NOMO-1 (cell line): ENCODE results near the gene DNASE1L2.

Experiments used
- DNase-seq, 2 experiments: peaks; one replicate each; lab custom pipeline; 2025; ENCODE audit not compliant: unreplicated experiment in 2 of 2; lab: John Stamatoyannopoulos, UW

DNASE1L2 gene, protein sequence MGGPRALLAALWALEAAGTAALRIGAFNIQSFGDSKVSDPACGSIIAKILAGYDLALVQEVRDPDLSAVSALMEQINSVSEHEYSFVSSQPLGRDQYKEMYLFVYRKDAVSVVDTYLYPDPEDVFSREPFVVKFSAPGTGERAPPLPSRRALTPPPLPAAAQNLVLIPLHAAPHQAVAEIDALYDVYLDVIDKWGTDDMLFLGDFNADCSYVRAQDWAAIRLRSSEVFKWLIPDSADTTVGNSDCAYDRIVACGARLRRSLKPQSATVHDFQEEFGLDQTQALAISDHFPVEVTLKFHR

DNA sequence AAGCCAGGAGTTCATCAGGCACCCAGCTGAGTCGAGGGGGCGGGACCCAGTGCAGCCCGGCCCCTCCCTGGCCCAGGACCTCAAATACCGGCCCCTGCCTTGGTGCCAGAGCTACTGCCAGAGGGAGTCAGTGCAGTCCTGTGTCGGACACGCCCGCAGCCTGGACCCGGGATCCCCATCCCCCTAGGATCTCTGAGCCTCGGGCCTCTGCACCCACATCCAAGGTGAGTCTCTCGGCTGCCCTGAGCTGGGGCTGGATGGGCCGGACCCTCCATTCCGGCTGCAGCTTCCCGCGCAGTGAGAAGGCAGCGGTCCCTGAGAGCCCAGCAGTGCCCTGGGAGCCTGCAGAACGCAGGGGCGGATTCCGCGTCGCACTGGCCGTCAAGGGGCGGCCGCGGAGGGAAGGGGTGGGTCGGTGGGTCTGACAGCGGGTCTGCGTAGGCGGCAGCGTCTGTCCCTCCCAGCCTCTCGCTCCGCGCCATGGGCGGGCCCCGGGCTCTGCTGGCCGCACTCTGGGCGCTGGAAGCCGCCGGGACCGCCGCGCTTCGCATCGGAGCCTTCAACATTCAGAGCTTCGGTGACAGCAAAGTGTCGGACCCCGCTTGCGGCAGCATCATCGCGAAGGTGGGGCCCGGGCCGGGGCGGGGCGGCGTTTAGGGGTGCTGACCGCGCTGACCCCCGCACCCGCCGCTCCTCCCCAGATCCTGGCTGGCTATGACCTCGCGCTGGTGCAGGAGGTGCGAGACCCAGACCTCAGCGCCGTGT is at the start of gene DNASE1L2:
Gene DNASE1L2 (plus strand): TSS at position 108 of the 765 bp plus-strand sequence. CDS start 373 bp downstream, at position 481.
- DNase-seq = no peak

- DNase-seq = no peak
Observed at GRCh38 chr16:2186505-2186904, 49.7 kb upstream of the DNASE1L2 start.

GRCh38 chr16:2187212-2187611 is 49.0 kb upstream of the DNASE1L2 start:
- no peak for DNase-seq

GRCh38 chr16:2188395-2188794 is 47.8 kb upstream of the DNASE1L2 start:
- no peak for DNase-seq

DNA sequence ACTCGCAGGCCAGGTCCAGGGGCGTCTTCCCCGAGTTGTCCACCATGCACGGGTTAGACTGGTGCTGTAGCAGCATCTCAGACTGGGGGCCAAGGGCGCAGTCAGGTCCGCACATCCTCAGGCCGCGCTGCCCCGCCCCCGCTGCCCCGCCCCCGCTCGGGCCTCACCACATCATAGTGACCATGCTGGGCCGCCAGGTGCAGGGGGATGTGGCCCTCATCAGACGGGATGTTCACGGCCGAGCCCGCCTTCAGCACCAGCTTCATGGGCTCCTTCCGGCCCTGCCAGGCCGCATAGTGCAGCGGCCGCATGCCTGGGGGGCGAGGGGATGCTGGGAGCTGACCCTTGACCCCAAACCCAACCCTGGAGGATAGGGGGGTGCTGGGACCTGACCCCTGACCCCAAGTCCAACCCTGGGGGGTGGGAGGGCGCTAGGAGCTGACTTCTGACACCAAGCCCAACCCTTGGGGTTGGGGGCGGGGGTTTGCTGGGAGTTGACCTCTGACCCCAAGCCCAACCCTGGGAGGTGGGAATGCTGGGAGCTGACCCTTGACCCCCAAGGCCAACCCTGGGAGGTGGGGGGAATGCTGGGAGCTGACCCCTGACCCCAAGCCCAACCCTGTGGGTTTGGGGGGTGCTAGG is 46.9 kb upstream of the DNASE1L2 start:
- no peak for DNase-seq

DNA sequence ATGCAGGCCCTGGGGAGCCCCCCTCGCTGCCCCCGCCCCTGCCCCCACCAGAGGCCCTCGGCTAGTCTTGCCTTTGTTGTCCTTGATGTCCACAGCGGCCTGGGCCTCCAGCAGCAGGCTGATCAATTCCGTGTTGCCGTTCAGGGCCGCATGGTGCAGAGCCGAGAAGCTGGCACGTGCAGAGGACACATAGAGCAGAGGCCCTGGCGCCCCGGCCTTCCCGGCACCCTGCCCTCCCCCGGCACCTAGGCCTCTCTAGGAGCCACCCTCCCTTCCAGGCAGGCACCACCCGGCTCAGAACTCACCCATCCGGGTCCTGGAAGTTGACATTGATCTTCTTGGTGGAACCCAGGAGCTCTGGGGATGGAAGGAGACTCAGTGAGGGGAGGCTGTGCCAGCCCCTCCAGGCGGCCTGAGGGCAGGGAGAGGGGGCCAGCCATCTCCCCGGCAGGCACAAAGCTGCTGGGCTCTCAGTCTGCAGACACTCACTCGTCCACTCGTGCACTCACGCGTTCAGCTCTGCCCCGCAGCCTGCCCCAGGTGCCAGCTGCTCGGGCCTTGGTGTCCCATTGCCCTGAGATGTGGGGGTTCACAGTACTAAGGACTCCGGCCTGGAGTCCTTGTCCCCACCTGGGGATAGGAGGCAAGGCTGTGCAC is 46.1 kb upstream of the DNASE1L2 start:
- DNase-seq = no peak

DNA sequence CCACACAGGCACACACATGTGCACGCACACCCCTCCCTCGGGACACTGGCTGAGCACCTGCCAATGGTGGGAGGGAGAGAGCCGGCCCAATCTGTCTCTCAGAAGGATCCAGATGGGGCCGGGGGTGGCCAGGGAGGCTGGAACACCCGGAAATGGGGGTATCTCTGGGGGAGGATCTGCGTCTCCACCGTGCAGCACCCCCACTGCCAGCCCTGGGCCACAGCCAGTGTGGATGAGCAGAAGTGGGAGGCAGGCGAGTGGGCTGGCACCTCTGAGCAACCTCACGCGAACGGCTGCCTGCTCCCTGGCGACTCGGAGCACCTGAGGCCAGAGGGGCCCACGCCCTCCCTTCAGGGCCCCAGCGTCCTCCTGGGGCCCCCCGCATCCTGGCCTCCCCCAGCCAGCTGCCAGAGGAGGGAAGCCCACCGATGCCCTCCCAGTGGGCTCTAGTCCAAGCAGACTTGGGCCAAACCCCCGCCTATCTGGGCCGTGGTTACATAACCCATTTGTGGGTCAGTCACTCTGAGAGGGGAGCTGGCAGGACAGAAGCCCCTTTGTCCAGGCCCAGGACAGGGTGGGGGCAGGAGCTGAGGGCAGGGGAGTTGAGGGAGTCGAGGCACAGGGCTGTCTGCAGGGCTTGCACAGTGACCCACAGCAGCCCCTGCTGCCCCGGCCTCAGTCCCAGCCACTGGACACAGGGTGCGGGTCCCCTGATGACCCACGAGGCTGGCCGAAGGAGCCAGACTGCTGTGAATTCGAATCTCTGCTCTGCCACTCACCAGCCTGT is 45.4 kb upstream of the DNASE1L2 start:
- no peak for DNase-seq

DNA sequence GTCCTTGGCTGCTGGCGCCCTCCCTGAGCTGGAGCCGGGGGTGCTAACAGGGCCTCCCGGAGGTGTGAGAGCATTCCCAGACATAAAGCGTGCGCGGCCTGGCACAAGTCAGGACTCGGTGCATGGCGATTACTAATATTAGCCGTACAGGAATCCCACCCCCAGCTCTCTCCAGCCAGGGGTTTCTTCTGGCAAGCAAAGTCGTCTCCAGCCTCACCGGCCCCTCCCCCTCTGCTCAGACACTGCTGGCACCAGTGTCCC is 44.9 kb upstream of the DNASE1L2 start:
- no peak for DNase-seq

DNA sequence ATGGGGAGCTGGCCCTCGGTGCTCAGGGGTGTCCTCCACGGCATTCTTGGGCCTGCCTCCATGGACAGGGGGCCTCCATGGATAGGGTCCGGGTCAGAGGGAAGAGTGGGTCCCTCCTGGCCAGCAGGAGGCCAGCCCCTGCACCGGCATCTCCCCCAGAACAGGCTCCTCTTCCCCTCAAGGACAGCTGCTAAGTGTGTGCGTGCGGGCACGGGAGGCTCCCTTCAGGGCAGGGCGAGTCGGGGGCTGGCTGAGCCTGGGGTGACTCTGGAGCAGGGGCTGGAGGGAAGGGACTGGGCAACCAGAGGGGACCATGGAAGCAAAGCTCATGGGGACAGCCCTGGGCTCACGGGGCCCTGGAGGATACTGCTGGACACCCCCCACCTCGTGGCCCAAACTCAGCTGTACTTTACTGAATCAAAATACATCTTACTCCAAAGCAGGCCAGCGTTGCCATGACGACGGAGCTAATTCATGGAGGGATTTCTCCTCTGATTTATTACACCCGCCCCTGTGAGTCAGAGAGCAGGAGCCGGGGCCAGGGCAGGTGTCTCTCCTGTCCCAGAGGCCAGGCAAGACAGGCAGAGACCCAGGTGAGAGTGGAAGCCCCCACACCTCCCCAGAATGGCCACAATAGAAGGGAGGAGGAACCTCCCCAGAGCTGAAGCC is 41.9 kb upstream of the DNASE1L2 start:
- no peak for DNase-seq

DNA sequence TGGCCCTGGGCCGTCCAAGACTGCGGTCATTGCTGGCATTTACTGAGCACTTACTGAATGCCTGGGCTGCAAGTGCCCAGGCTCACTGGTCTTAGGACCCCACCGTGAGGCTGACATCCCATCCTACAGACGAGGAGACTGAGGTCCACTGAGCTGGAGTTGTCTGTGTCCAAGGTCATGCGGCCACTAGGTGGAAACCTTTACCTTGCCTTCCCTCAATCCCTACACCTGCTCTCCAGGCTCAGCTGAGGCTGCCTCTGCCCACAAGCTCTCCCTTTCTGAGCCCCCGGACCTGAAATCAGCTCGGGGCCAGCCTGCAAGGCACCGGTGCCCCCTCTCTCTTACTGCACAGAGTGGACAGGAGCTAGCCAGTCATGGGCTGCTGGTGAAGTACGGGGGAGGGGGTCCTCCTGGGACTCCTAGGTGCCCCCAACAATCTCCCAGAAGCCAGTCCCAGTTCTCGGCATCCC is 41.4 kb upstream of the DNASE1L2 start:
- DNase-seq = peak; percentile 25 to 46

DNA sequence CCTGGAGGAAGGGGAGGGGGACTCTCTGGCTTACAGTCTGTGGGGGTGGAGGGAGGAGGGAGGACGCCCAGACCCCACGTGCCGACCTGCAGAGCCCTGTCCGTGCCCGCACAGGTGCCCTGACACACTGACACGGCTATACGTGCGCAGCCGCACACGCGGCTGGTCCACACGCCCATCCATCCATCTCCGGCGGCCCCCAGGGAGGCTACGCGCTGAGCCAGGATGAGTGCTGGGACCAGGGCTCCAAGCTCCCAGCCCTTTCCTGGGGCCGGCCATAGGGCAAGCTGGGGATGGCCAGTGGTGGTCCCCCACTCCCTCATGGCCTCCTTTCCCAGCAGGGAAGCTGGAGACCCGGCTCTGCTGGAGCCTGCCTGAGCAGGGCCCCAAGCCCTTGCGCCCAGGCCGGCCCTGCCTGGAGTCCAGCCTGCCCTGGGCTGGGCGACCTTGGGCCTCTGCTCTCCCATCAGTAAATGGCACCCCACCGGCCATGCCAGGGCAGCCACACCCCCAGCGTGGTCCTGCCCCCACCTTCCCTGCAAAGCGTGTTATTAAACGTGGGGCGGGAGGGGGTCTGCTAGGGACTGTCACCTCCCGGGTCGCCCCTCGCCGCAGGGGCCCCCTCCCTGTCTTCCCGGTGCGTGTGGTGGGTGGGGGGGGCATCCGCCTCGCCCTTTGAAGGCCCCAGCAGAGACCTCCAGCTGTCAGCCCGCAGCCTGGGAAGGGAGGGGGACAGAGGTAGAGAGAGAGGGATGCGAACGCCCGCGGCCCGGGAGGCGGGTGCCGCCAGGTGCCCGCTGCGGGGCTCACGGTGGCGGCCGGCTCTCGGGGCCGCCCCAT is 40.7 kb upstream of the DNASE1L2 start:
- DNase-seq = no peak

- peak; percentile 32 to 51 for DNase-seq
Observed at GRCh38 chr16:2196162-2196980, 39.9 kb upstream of the DNASE1L2 start, which contains the start of gene CASKIN1. CASKIN1 (minus strand) TSS chr16:2196605; CDS start chr16:2196432, 173 bp downstream.

GRCh38 chr16:2196981-2197511 is 39.2 kb upstream of the DNASE1L2 start:
- DNase-seq = no peak

GRCh38 chr16:2197765-2198164 is 38.5 kb upstream of the DNASE1L2 start:
- no peak for DNase-seq

GRCh38 chr16:2198283-2198682 is 38.0 kb upstream of the DNASE1L2 start:
- DNase-seq = no peak

- no peak for DNase-seq
Observed at GRCh38 chr16:2199095-2199494, 37.1 kb upstream of the DNASE1L2 start.

- DNase-seq = no peak
Observed at GRCh38 chr16:2199621-2200139, 36.6 kb upstream of the DNASE1L2 start.

- DNase-seq = no peak
Observed at GRCh38 chr16:2200313-2200712, 35.9 kb upstream of the DNASE1L2 start.
